Measurements from ENCODE around the gene MAOA. TPM values are rescaled to one million over a fixed set of nuclear protein-coding genes. Genes with fewer than 3 reads are reported as not detected.
"Not testable (repeated sequence)": the region's sequence is repeated elsewhere in the genome, so short reads cannot be mapped to it uniquely, and the experiment has no call there.

MAOA gene
- total RNA-seq, 1 donor from 2014 or later, result 0.32 TPM

GRCh38 chrX:43720082-43720481, 64.0 kb downstream of the MAOA start:
- no peak for DNase-seq (ENCODE audit: extremely low spot score, unreplicated experiment)
- H3K27ac Mint-ChIP-seq (ENCODE audit: unreplicated experiment), result no peak overlapping the region
- no peaks in the 10 kb centered on the region for H3K36me3 Mint-ChIP-seq (ENCODE audit: unreplicated experiment)
- no peak overlapping the region for H3K4me3 Mint-ChIP-seq (ENCODE audit: unreplicated experiment)
- H3K9me3 Mint-ChIP-seq (ENCODE audit: unreplicated experiment), result peaks cover 6% of the 10 kb centered on the region
- TF ChIP-seq CTCF (IDR thresholded peaks at IDR 0.05), result no peak
- no peaks in the 10 kb centered on the region for H3K4me1 Mint-ChIP-seq (ENCODE audit: unreplicated experiment)
- H3K27me3 Mint-ChIP-seq (ENCODE audit: unreplicated experiment), result no peaks in the 10 kb centered on the region

GRCh38 chrX:43720961-43721360, 64.9 kb downstream of the MAOA start:
- peaks cover 3% of the 10 kb centered on the region for H3K27me3 Mint-ChIP-seq (ENCODE audit: unreplicated experiment)
- no peak overlapping the region for H3K4me3 Mint-ChIP-seq (ENCODE audit: unreplicated experiment)
- H3K4me1 Mint-ChIP-seq (ENCODE audit: unreplicated experiment), result no peaks in the 10 kb centered on the region
- H3K9me3 Mint-ChIP-seq (ENCODE audit: unreplicated experiment), result peaks cover 6% of the 10 kb centered on the region
- no peak for TF ChIP-seq CTCF (IDR thresholded peaks at IDR 0.05)
- H3K36me3 Mint-ChIP-seq (ENCODE audit: unreplicated experiment), result no peaks in the 10 kb centered on the region
- H3K27ac Mint-ChIP-seq (ENCODE audit: unreplicated experiment), result no peak overlapping the region
- DNase-seq (ENCODE audit: extremely low spot score, unreplicated experiment), result no peak

GRCh38 chrX:43725227-43725626, 69.1 kb downstream of the MAOA start:
- H3K4me1 Mint-ChIP-seq (ENCODE audit: unreplicated experiment); H3K36me3 Mint-ChIP-seq (ENCODE audit: unreplicated experiment); DNase-seq (ENCODE audit: extremely low spot score, unreplicated experiment); H3K9me3 Mint-ChIP-seq (ENCODE audit: unreplicated experiment); H3K27ac Mint-ChIP-seq (ENCODE audit: unreplicated experiment); H3K4me3 Mint-ChIP-seq (ENCODE audit: unreplicated experiment); H3K27me3 Mint-ChIP-seq (ENCODE audit: unreplicated experiment): not testable (repeated sequence)

GRCh38 chrX:43727254-43727653, 71.2 kb downstream of the MAOA start:
- not testable (repeated sequence) for DNase-seq (ENCODE audit: extremely low spot score, unreplicated experiment); H3K27ac Mint-ChIP-seq (ENCODE audit: unreplicated experiment); H3K9me3 Mint-ChIP-seq (ENCODE audit: unreplicated experiment); H3K4me3 Mint-ChIP-seq (ENCODE audit: unreplicated experiment); H3K27me3 Mint-ChIP-seq (ENCODE audit: unreplicated experiment); H3K36me3 Mint-ChIP-seq (ENCODE audit: unreplicated experiment); H3K4me1 Mint-ChIP-seq (ENCODE audit: unreplicated experiment)

GRCh38 chrX:43728002-43728401, 71.9 kb downstream of the MAOA start:
- H3K9me3 Mint-ChIP-seq (ENCODE audit: unreplicated experiment), result peaks cover 6% of the 10 kb centered on the region
- no peak overlapping the region for H3K4me3 Mint-ChIP-seq (ENCODE audit: unreplicated experiment)
- TF ChIP-seq CTCF (IDR thresholded peaks at IDR 0.05), result no peak
- DNase-seq (ENCODE audit: extremely low spot score, unreplicated experiment), result no peak
- H3K36me3 Mint-ChIP-seq (ENCODE audit: unreplicated experiment), result no peaks in the 10 kb centered on the region
- no peaks in the 10 kb centered on the region for H3K4me1 Mint-ChIP-seq (ENCODE audit: unreplicated experiment)
- no peak overlapping the region for H3K27ac Mint-ChIP-seq (ENCODE audit: unreplicated experiment)
- peaks cover 3% of the 10 kb centered on the region for H3K27me3 Mint-ChIP-seq (ENCODE audit: unreplicated experiment)

GRCh38 chrX:43728966-43729365, 72.9 kb downstream of the MAOA start:
- Mint-ChIP-seq H3K9me3 (ENCODE audit: unreplicated experiment) (no peaks in the 10 kb centered on the region), H3K4me1 (ENCODE audit: unreplicated experiment) (no peaks in the 10 kb centered on the region), H3K27ac (ENCODE audit: unreplicated experiment) (no peak overlapping the region), H3K27me3 (ENCODE audit: unreplicated experiment) (peaks cover 3% of the 10 kb centered on the region), H3K36me3 (ENCODE audit: unreplicated experiment) (no peaks in the 10 kb centered on the region), H3K4me3 (ENCODE audit: unreplicated experiment) (no peak overlapping the region)
- DNase-seq (ENCODE audit: extremely low spot score, unreplicated experiment), result no peak
- no peak for TF ChIP-seq CTCF (IDR thresholded peaks at IDR 0.05)
